Measurements from ENCODE around the gene CPE.
"Not testable (repeated sequence)": the region's sequence is repeated elsewhere in the genome, so short reads cannot be mapped to it uniquely, and the experiment has no call there.

CPE gene

GRCh38 chr4:165378745-165379677 lies at the start of gene CPE:
CPE (plus strand) TSS chr4:165379008; CDS start chr4:165379222, 214 bp downstream.
- DNase-seq: peak; percentile 71

- DNase-seq: no peak
These were observed 48.7 kb upstream of the CPE start for GRCh38 chr4:165330071-165330470.

- no peak for DNase-seq
These were observed 48.1 kb upstream of the CPE start for GRCh38 chr4:165330666-165331065.

GRCh38 chr4:165331359-165331758 lies 47.4 kb upstream of the CPE start:
- DNase-seq: no peak

- no peak for DNase-seq
These were observed 47.0 kb upstream of the CPE start for GRCh38 chr4:165331823-165332222.

GRCh38 chr4:165332502-165332901 lies 46.3 kb upstream of the CPE start:
- DNase-seq: no peak

- DNase-seq: no peak
These were observed 43.6 kb upstream of the CPE start for GRCh38 chr4:165335163-165335703.

- no peak for DNase-seq
These were observed 42.1 kb upstream of the CPE start for GRCh38 chr4:165336743-165337142.

- DNase-seq: not testable (repeated sequence)
These were observed 36.5 kb upstream of the CPE start for GRCh38 chr4:165342340-165342739.

- DNase-seq: peak; percentile 28
These were observed 35.2 kb upstream of the CPE start for GRCh38 chr4:165343353-165344191.

- DNase-seq: no peak
These were observed 33.0 kb upstream of the CPE start for GRCh38 chr4:165345666-165346417.

- DNase-seq: no peak
These were observed 30.9 kb upstream of the CPE start for GRCh38 chr4:165347647-165348569.

GRCh38 chr4:165351359-165352130 lies 27.3 kb upstream of the CPE start:
- no peak for DNase-seq

- peak; percentile 21 for DNase-seq
These were observed 22.9 kb upstream of the CPE start for GRCh38 chr4:165355900-165356300.

GRCh38 chr4:165359506-165359905 lies 19.3 kb upstream of the CPE start:
- no peak for DNase-seq

GRCh38 chr4:165360041-165360695 lies 18.6 kb upstream of the CPE start:
- no peak for DNase-seq

GRCh38 chr4:165360985-165361670 lies 17.7 kb upstream of the CPE start:
- DNase-seq: no peak

GRCh38 chr4:165361810-165362209 lies 17.0 kb upstream of the CPE start:
- no peak for DNase-seq

GRCh38 chr4:165364452-165365080 lies 14.2 kb upstream of the CPE start:
- DNase-seq: no peak
